Measurements from ENCODE around the gene CCR3. TPM values are rescaled to one million over a fixed set of nuclear protein-coding genes. Genes with fewer than 3 reads are reported as not detected.
A peak's percentile ranks its signal among the peaks of the same experiment; 100 is the strongest.

Gene CCR3
- polyA plus RNA-seq, 1 donor (not counting 4 experiments of a cell fraction or from before 2014, with no cell fraction given) = 0.16 TPM

- Histone ChIP-seq H3K9me1 (ENCODE audit: control insufficient read depth, extremely low read depth, insufficient read depth, low read length) (no peaks in the 10 kb centered on the region), H2AFZ (ENCODE audit: control insufficient read depth, low read length) (no peak overlapping the region), H3K36me3 (ENCODE audit: control insufficient read depth in 2 of 2, extremely low read depth in 1 of 2, insufficient read depth in 2 of 2, low read length in 2 of 2) (no peaks in the 10 kb centered on the region), H3K4me2 (ENCODE audit: control insufficient read depth, extremely low read depth, insufficient read depth, low read depth, low read length) (no peak overlapping the region), H3K4me3 (ENCODE audit: control insufficient read depth in 2 of 3, extremely low read depth in 1 of 3, insufficient read depth in 2 of 3, low read depth in 1 of 3, low read length in 3 of 3) (no peak overlapping the region), H3K27me3 (ENCODE audit: control insufficient read depth, extremely low read depth, insufficient read depth, low read length) (peaks cover 16% of the 10 kb centered on the region), H4K20me1 (ENCODE audit: control insufficient read depth, extremely low read depth, insufficient read depth, low read length) (no peaks in the 10 kb centered on the region), H3K9me3 (ENCODE audit: control insufficient read depth, low read depth, low read length) (no peaks in the 10 kb centered on the region), H3K79me2 (ENCODE audit: control insufficient read depth, insufficient read depth, low read length) (no peaks in the 10 kb centered on the region), H3K4me1 (ENCODE audit: control insufficient read depth, extremely low read depth, insufficient read depth, low read length) (no peaks in the 10 kb centered on the region), H3K9ac (ENCODE audit: control insufficient read depth, extremely low read depth, insufficient read depth, low read length) (no peak overlapping the region), H3K27ac (ENCODE audit: control insufficient read depth, insufficient read depth, low read length) (no peak overlapping the region)
- no peak for TF ChIP-seq EZH2 (IDR thresholded peaks at IDR 0.05; ENCODE audit: low read length)
- DNase-seq (ENCODE audit: low read depth, low spot score) (no peak), FAIRE-seq (peak; percentile 52)
- dilution Hi-C loops (cut with MboI; ENCODE audit: extremely low pct_ligation_motif_present, low sequenced_read_pairs) = no loop called here
Observed at GRCh38 chr3:46239301-46239938, 2.8 kb upstream of the CCR3 start.

DNA sequence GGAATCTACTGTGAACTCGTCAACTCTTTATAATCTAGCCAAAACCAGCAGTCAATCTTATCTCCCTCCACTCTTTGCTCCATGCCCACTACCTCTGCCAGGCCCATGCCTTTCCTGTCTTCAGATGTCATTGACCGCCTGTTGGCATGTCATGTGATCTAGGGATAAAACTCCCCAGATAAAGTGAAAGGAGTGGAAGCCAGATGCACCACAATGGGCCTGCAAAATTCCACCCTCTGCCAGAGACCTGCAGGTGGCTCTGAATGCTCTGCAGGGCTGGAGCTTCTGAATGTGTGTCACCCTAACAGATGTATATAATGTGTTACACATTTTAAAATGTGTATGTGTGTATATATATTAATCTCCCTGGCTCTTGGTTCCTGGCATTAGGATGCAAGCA is 2.3 kb upstream of the CCR3 start:
- Histone ChIP-seq H3K27me3 (ENCODE audit: control insufficient read depth, extremely low read depth, insufficient read depth, low read length) (peaks cover 12% of the 10 kb centered on the region), H3K4me1 (ENCODE audit: control insufficient read depth, extremely low read depth, insufficient read depth, low read length) (no peaks in the 10 kb centered on the region), H3K27ac (ENCODE audit: control insufficient read depth, insufficient read depth, low read length) (no peak overlapping the region), H3K79me2 (ENCODE audit: control insufficient read depth, insufficient read depth, low read length) (no peaks in the 10 kb centered on the region), H3K9me3 (ENCODE audit: control insufficient read depth, low read depth, low read length) (no peaks in the 10 kb centered on the region), H2AFZ (ENCODE audit: control insufficient read depth, low read length) (no peak overlapping the region), H4K20me1 (ENCODE audit: control insufficient read depth, extremely low read depth, insufficient read depth, low read length) (no peaks in the 10 kb centered on the region), H3K4me2 (ENCODE audit: control insufficient read depth, extremely low read depth, insufficient read depth, low read depth, low read length) (no peak overlapping the region), H3K36me3 (ENCODE audit: control insufficient read depth in 2 of 2, extremely low read depth in 1 of 2, insufficient read depth in 2 of 2, low read length in 2 of 2) (no peaks in the 10 kb centered on the region), H3K9ac (ENCODE audit: control insufficient read depth, extremely low read depth, insufficient read depth, low read length) (no peak overlapping the region), H3K4me3 (ENCODE audit: control insufficient read depth in 2 of 3, extremely low read depth in 1 of 3, insufficient read depth in 2 of 3, low read depth in 1 of 3, low read length in 3 of 3) (no peak overlapping the region), H3K9me1 (ENCODE audit: control insufficient read depth, extremely low read depth, insufficient read depth, low read length) (no peaks in the 10 kb centered on the region)
- DNase-seq (ENCODE audit: low read depth, low spot score) = no peak
- TF ChIP-seq EZH2 (IDR thresholded peaks at IDR 0.05; ENCODE audit: low read length) (no peak), CTCF (optimal IDR thresholded peaks at IDR 0.05 in 1 of 3, IDR thresholded peaks at IDR 0.05 in 1 of 3, conservative IDR thresholded peaks at IDR 0.05 in 1 of 3; ENCODE audit: extremely low read depth in 1 of 3, insufficient read depth in 2 of 3, low read length in 3 of 3) (no peak)
- no peak for FAIRE-seq
- dilution Hi-C loops (cut with MboI; ENCODE audit: extremely low pct_ligation_motif_present, low sequenced_read_pairs) = no loop called here

- dilution Hi-C loops (cut with MboI; ENCODE audit: extremely low pct_ligation_motif_present, low sequenced_read_pairs) = no loop called here
- Histone ChIP-seq H2AFZ (ENCODE audit: control insufficient read depth, low read length) (no peak overlapping the region), H3K4me1 (ENCODE audit: control insufficient read depth, extremely low read depth, insufficient read depth, low read length) (no peaks in the 10 kb centered on the region), H3K79me2 (ENCODE audit: control insufficient read depth, insufficient read depth, low read length) (no peaks in the 10 kb centered on the region), H3K27ac (ENCODE audit: control insufficient read depth, insufficient read depth, low read length) (no peak overlapping the region), H3K27me3 (ENCODE audit: control insufficient read depth, extremely low read depth, insufficient read depth, low read length) (no peaks in the 10 kb centered on the region), H3K4me2 (ENCODE audit: control insufficient read depth, extremely low read depth, insufficient read depth, low read depth, low read length) (no peak overlapping the region), H3K9ac (ENCODE audit: control insufficient read depth, extremely low read depth, insufficient read depth, low read length) (no peak overlapping the region), H3K9me1 (ENCODE audit: control insufficient read depth, extremely low read depth, insufficient read depth, low read length) (no peaks in the 10 kb centered on the region), H3K4me3 (ENCODE audit: control insufficient read depth in 2 of 3, extremely low read depth in 1 of 3, insufficient read depth in 2 of 3, low read depth in 1 of 3, low read length in 3 of 3) (no peak overlapping the region), H3K36me3 (ENCODE audit: control insufficient read depth in 2 of 2, extremely low read depth in 1 of 2, insufficient read depth in 2 of 2, low read length in 2 of 2) (no peaks in the 10 kb centered on the region), H4K20me1 (ENCODE audit: control insufficient read depth, extremely low read depth, insufficient read depth, low read length) (no peaks in the 10 kb centered on the region), H3K9me3 (ENCODE audit: control insufficient read depth, low read depth, low read length) (no peaks in the 10 kb centered on the region)
- no peak for DNase-seq (ENCODE audit: low read depth, low spot score)
- TF ChIP-seq EZH2 (IDR thresholded peaks at IDR 0.05; ENCODE audit: low read length) = no peak
- no peak for TF ChIP-seq CTCF (optimal IDR thresholded peaks at IDR 0.05 in 1 of 3, IDR thresholded peaks at IDR 0.05 in 1 of 3, conservative IDR thresholded peaks at IDR 0.05 in 1 of 3; ENCODE audit: extremely low read depth in 1 of 3, insufficient read depth in 2 of 3, low read length in 3 of 3)
- no peak for FAIRE-seq
Observed at GRCh38 chr3:46243560-46243959, 1.3 kb downstream of the CCR3 start.
